ENCODE results near the gene PDCD6IP.

GRCh38 chr3:33803894-33804526 is 5.6 kb downstream of the PDCD6IP start:
- TF ChIP-seq CTCF (IDR thresholded peaks at IDR 0.05) (no peak), POLR2A (IDR thresholded peaks at IDR 0.05) (no peak), POLR2AphosphoS5 (IDR thresholded peaks at IDR 0.05) (no peak)

All from breast epithelium (tissue), 3 donors.